ENCODE measurements around the gene CYP11A1. TPM values are rescaled to one million over a fixed set of nuclear protein-coding genes. Genes with fewer than 3 reads are reported as not detected.

Gene CYP11A1
- total and polyA plus RNA-seq, 10 of the 15 experiments (the other 5 are each of a cell fraction or from before 2014, with no cell fraction given) = 0.11 to 1.2 (median 0.23) TPM; not detected in 5

GRCh38 chr15:74304431-74304830 lies 63.0 kb downstream of the CYP11A1 start:
- Histone ChIP-seq H3K4me3 (no peak overlapping the region), H3K4me2 (ENCODE audit: control insufficient read depth, insufficient read depth) (no peak overlapping the region), H3K36me3 (ENCODE audit: control insufficient read depth in 2 of 2, insufficient read depth in 2 of 2, low read length in 1 of 2) (no peaks in the 10 kb centered on the region), H3K27me3 (replicated peaks in 1 of 2; ENCODE audit: control insufficient read depth in 2 of 2, insufficient read depth in 2 of 2, low read length in 1 of 2) (peaks cover 2 to 12% of the 10 kb centered on the region in 2 experiments), H3K9me3 (replicated peaks; ENCODE audit: control insufficient read depth, insufficient read depth, low read length) (no peaks in the 10 kb centered on the region), H2AFZ (ENCODE audit: control insufficient read depth, low read depth, low read length) (no peak overlapping the region), H3K4me1 (ENCODE audit: control insufficient read depth, insufficient read depth, low read length) (no peaks in the 10 kb centered on the region), H4K20me1 (ENCODE audit: control insufficient read depth, insufficient read depth) (no peaks in the 10 kb centered on the region), H3K27ac (ENCODE audit: control insufficient read depth, insufficient read depth) (no peak overlapping the region), H3K79me2 (ENCODE audit: control insufficient read depth, insufficient read depth, low read length) (no peaks in the 10 kb centered on the region), H3K9ac (ENCODE audit: control insufficient read depth, insufficient read depth, low read length) (no peak overlapping the region)
- no TSS peak for BruUV-seq (replicated peaks)
- ChIA-PET CTCF (interaction anchor here (0.7 to 2.1 kb wide), 5 partner anchors 16 to 332 kb away, joined by 3 to 8 read pairs (median 4); no protein-coding TSS in a partner anchor), POLR2A (interaction anchor here (0.6 kb wide), 1 partner anchor 52 kb away, joined by 3 read pairs; no protein-coding TSS in a partner anchor), RAD21 (ENCODE audit: unreplicated experiment) (interaction anchor here (0.9 to 1.0 kb wide), 3 partner anchors 16 to 176 kb away, joined by 3 to 5 read pairs (median 4); no protein-coding TSS in a partner anchor), SMC1A (ENCODE audit: uncharacterized antibody, unreplicated experiment) (interaction anchor here (1.4 kb wide), 1 partner anchor 15 kb away, joined by 3 read pairs; no protein-coding TSS in a partner anchor)
- in situ Hi-C loops (cut with MboI) = loop anchor here (10.0 kb wide), 1 partner anchor 340 kb away; no protein-coding TSS in a partner anchor
- DNase-seq (ENCODE audit: low read depth, low spot score) = no peak
- no peak for FAIRE-seq
- ATAC-seq = no peak
- intact Hi-C loops (cut with micrococcal nuclease; ENCODE audit: unreplicated experiment) = no loop called here
- 19% methylated on average over 12 of the region's 12 CpGs for WGBS (ENCODE audit: insufficient coverage, insufficient replicate concordance, low lambda C conversion rate, missing lambda C conversion rate)
- TF ChIP-seq, protein P1, sequence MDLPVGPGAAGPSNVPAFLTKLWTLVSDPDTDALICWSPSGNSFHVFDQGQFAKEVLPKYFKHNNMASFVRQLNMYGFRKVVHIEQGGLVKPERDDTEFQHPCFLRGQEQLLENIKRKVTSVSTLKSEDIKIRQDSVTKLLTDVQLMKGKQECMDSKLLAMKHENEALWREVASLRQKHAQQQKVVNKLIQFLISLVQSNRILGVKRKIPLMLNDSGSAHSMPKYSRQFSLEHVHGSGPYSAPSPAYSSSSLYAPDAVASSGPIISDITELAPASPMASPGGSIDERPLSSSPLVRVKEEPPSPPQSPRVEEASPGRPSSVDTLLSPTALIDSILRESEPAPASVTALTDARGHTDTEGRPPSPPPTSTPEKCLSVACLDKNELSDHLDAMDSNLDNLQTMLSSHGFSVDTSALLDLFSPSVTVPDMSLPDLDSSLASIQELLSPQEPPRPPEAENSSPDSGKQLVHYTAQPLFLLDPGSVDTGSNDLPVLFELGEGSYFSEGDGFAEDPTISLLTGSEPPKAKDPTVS (IDR thresholded peaks at IDR 0.05; ENCODE audit: low read depth, low read length) = no peak
- TF ChIP-seq KDM1A (IDR thresholded peaks at IDR 0.05; ENCODE audit: borderline replicate concordance) = no peak
- no peak for TF ChIP-seq PAX8 (IDR thresholded peaks at IDR 0.05)
- no peak for TF ChIP-seq YBX1 (IDR thresholded peaks at IDR 0.05)
- no peak for TF ChIP-seq ZBED1 (IDR thresholded peaks at IDR 0.05; ENCODE audit: borderline replicate concordance)
- no peak for TF ChIP-seq RCOR1 (conservative IDR thresholded peaks at IDR 0.05; ENCODE audit: low read depth, low read length)
- TF ChIP-seq MYB (IDR thresholded peaks at IDR 0.05; ENCODE audit: borderline replicate concordance, low read depth, low read length) = no peak
- TF ChIP-seq, protein P2, sequence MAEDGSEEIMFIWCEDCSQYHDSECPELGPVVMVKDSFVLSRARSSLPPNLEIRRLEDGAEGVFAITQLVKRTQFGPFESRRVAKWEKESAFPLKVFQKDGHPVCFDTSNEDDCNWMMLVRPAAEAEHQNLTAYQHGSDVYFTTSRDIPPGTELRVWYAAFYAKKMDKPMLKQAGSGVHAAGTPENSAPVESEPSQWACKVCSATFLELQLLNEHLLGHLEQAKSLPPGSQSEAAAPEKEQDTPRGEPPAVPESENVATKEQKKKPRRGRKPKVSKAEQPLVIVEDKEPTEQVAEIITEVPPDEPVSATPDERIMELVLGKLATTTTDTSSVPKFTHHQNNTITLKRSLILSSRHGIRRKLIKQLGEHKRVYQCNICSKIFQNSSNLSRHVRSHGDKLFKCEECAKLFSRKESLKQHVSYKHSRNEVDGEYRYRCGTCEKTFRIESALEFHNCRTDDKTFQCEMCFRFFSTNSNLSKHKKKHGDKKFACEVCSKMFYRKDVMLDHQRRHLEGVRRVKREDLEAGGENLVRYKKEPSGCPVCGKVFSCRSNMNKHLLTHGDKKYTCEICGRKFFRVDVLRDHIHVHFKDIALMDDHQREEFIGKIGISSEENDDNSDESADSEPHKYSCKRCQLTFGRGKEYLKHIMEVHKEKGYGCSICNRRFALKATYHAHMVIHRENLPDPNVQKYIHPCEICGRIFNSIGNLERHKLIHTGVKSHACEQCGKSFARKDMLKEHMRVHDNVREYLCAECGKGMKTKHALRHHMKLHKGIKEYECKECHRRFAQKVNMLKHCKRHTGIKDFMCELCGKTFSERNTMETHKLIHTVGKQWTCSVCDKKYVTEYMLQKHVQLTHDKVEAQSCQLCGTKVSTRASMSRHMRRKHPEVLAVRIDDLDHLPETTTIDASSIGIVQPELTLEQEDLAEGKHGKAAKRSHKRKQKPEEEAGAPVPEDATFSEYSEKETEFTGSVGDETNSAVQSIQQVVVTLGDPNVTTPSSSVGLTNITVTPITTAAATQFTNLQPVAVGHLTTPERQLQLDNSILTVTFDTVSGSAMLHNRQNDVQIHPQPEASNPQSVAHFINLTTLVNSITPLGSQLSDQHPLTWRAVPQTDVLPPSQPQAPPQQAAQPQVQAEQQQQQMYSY (CRISPR knock-in tag; IDR thresholded peaks at IDR 0.05) = no peak
- no peak for TF ChIP-seq SMARCA5 (IDR thresholded peaks at IDR 0.05)
- no peak for TF ChIP-seq REST (IDR thresholded peaks at IDR 0.05; ENCODE audit: low read depth, low read length)
- no peak for TF ChIP-seq BHLHE40 (IDR thresholded peaks at IDR 0.05; ENCODE audit: borderline replicate concordance in 1 of 2, low read depth in 2 of 2, low read length in 1 of 2)
- TF ChIP-seq POLR2A (IDR thresholded peaks at IDR 0.05; ENCODE audit: low read depth, low read length) = no peak
- no peak for TF ChIP-seq HDGF (IDR thresholded peaks at IDR 0.05)
- TF ChIP-seq SRF (IDR thresholded peaks at IDR 0.05; ENCODE audit: low read depth in 2 of 2, low read length in 2 of 2) = no peak
- TF ChIP-seq KLF5 (IDR thresholded peaks at IDR 0.05; ENCODE audit: partially characterized antibody) = no peak
- no peak for TF ChIP-seq TCF12 (IDR thresholded peaks at IDR 0.05; ENCODE audit: low read depth, low read length)
- no peak for TF ChIP-seq SUPT20H (IDR thresholded peaks at IDR 0.05; ENCODE audit: borderline replicate concordance, control insufficient read depth, low read depth, low read length)
- TF ChIP-seq SUZ12 (IDR thresholded peaks at IDR 0.05; ENCODE audit: unreplicated experiment) = no peak
